H9 (cell line): ENCODE results near the gene PAK5. TPM values are rescaled to one million over a fixed set of nuclear protein-coding genes. Genes with fewer than 3 reads are reported as not detected.

ENCODE experiments used
- DNase-seq: peaks from one replicate; pipeline ENCODE4 v3.0.0-alpha.2; 2017
- H2AFZ ChIP-seq: one replicate; pipeline ENCODE4 v1.6.1; 2013; ENCODE audit warnings: mild to moderate bottlenecking, low read length, control low read depth, moderate library complexity
- H2AK5ac ChIP-seq: 2 replicates; pipeline ENCODE4 v1.6.1; 2013; ENCODE audit warnings: low read length, control low read depth, mixed read lengths; ENCODE audit not compliant: insufficient read length
- H2BK120ac ChIP-seq: one replicate; pipeline ENCODE4 v1.6.1; 2013; ENCODE audit warnings: low read depth, mild to moderate bottlenecking, low read length, control low read depth, inconsistent platforms; ENCODE audit not compliant: poor library complexity, severe bottlenecking
- H2BK12ac ChIP-seq: 2 replicates; pipeline ENCODE4 v1.6.1; 2013; ENCODE audit warnings: low read length, control low read depth, mixed read lengths, low read depth; ENCODE audit not compliant: insufficient read length
- H2BK15ac ChIP-seq: 2 replicates; pipeline ENCODE4 v1.6.1; 2013; ENCODE audit warnings: low read depth, low read length, control low read depth
- H2BK20ac ChIP-seq: one replicate; pipeline ENCODE4 v1.6.1; 2013; ENCODE audit warnings: low read depth, mild to moderate bottlenecking, low read length, control low read depth, inconsistent platforms; ENCODE audit not compliant: poor library complexity, severe bottlenecking
- H2BK5ac ChIP-seq: 2 replicates; pipeline ENCODE4 v1.6.1; 2013; ENCODE audit warnings: low read length, control low read depth, mixed read lengths; ENCODE audit not compliant: insufficient read length
- H3K14ac ChIP-seq: 2 replicates; pipeline ENCODE4 v1.6.1; 2013; ENCODE audit warnings: low read length, control low read depth; ENCODE audit not compliant: insufficient read depth
- H3K18ac ChIP-seq: 2 replicates; pipeline ENCODE4 v1.6.1; 2013; ENCODE audit warnings: low read depth, mild to moderate bottlenecking, mixed read lengths, low read length, control low read depth; ENCODE audit not compliant: insufficient read length
- H3K23ac ChIP-seq: 2 replicates; pipeline ENCODE4 v1.6.1; 2013; ENCODE audit warnings: low read length, control low read depth, mixed read lengths, low read depth; ENCODE audit not compliant: insufficient read length
- H3K23me2 ChIP-seq: 2 replicates; pipeline ENCODE4 v1.6.1; 2013; ENCODE audit warnings: low read depth, mild to moderate bottlenecking, mixed read lengths, low read length, control low read depth; ENCODE audit not compliant: insufficient read length, poor library complexity, severe bottlenecking
- H3K27ac ChIP-seq: 2 replicates; pipeline ENCODE4 v1.5.1; 2013; ENCODE audit warnings: low read length, control low read depth, mixed read lengths, low read depth; ENCODE audit not compliant: insufficient read length
- H3K27me3 ChIP-seq: 2 replicates; pipeline ENCODE4 v1.6.1; 2013; ENCODE audit warnings: low read length, control low read depth, inconsistent platforms; ENCODE audit not compliant: insufficient read depth
- H3K4ac ChIP-seq: 2 replicates; pipeline ENCODE4 v1.6.1; 2013; ENCODE audit warnings: low read depth, mild to moderate bottlenecking, control low read depth, inconsistent platforms, low read length, moderate library complexity
- H3K4me1 ChIP-seq: 2 replicates; pipeline ENCODE4 v1.6.1; 2013; ENCODE audit warnings: low read length, control low read depth, inconsistent platforms; ENCODE audit not compliant: insufficient read depth
- H3K4me2 ChIP-seq: 2 replicates; pipeline ENCODE4 v1.6.1; 2013; ENCODE audit warnings: low read length, control low read depth, mixed read lengths; ENCODE audit not compliant: insufficient read length, insufficient read depth
- H3K56ac ChIP-seq: 2 replicates; pipeline ENCODE4 v1.6.1; 2013; ENCODE audit warnings: low read depth, mild to moderate bottlenecking, mixed read lengths, low read length, control low read depth; ENCODE audit not compliant: insufficient read length
- H3K79me1 ChIP-seq: 2 replicates; pipeline ENCODE4 v1.6.1; 2013; ENCODE audit warnings: low read depth, mild to moderate bottlenecking, moderate library complexity, low read length, control low read depth, inconsistent platforms; ENCODE audit not compliant: insufficient read depth, poor library complexity, severe bottlenecking
- H3K79me2 ChIP-seq: 2 replicates; pipeline ENCODE4 v1.6.1; 2013; ENCODE audit warnings: low read length, control low read depth, inconsistent platforms; ENCODE audit not compliant: insufficient read depth
- H3K9ac ChIP-seq: 2 replicates; pipeline ENCODE4 v1.6.1; 2013; ENCODE audit warnings: low read length, control low read depth, mixed read lengths; ENCODE audit not compliant: insufficient read length; ENCODE audit errors: extremely low read depth
- H3K9me3 ChIP-seq: one replicate; pipeline ENCODE4 v1.6.1; 2013; ENCODE audit warnings: low read depth, low read length, inconsistent platforms; ENCODE audit not compliant: control insufficient read depth
- H3T11ph ChIP-seq: one replicate; pipeline ENCODE4 v1.6.1; 2013; ENCODE audit warnings: mild to moderate bottlenecking, low read length, control low read depth, inconsistent platforms
- H4K20me1 ChIP-seq: one replicate; pipeline ENCODE4 v1.6.1; 2013; ENCODE audit not compliant: control insufficient read depth, insufficient read length, insufficient read depth
- H4K5ac ChIP-seq: 2 replicates; pipeline ENCODE4 v1.6.1; 2013; ENCODE audit warnings: low read depth, mild to moderate bottlenecking, mixed read lengths, low read length, control low read depth; ENCODE audit not compliant: insufficient read length
- H4K8ac ChIP-seq: replicated peaks from 2 replicates; pipeline ENCODE4 v1.6.1; 2013; ENCODE audit warnings: low read length, control low read depth, mixed read lengths, low read depth; ENCODE audit not compliant: insufficient read length
- H4K91ac ChIP-seq: 2 replicates; pipeline ENCODE4 v1.6.1; 2013; ENCODE audit warnings: low read depth, mild to moderate bottlenecking, moderate library complexity, mixed read lengths, low read length, control low read depth; ENCODE audit not compliant: insufficient read length
- H3K27ac Mint-ChIP-seq, 3 experiments: 2 replicates in 2 of 3; 3 replicates in 1 of 3; pipeline ENCODE4 v1.8.0; 2020 to 2021; ENCODE audit warnings: mixed read lengths in 3 of 3, mild to moderate bottlenecking in 1 of 3, moderate library complexity in 1 of 3
- H3K27me3 Mint-ChIP-seq: 2 replicates; pipeline ENCODE4 v1.8.0; 2021; ENCODE audit warnings: low read depth, mild to moderate bottlenecking, moderate library complexity, mixed read lengths
- H3K36me3 Mint-ChIP-seq, 3 experiments: 2 replicates in 2 of 3; 3 replicates in 1 of 3; pipeline ENCODE4 v1.8.0; 2020 to 2021; ENCODE audit warnings: low read depth in 3 of 3, mixed read lengths in 3 of 3; ENCODE audit not compliant: insufficient read depth in 1 of 3
- H3K4me1 Mint-ChIP-seq, 2 experiments: 2 replicates each; pipeline ENCODE4 v1.8.0; 2020; ENCODE audit warnings: mixed read lengths in 2 of 2
- H3K4me3 Mint-ChIP-seq, 2 experiments: 2 replicates in 1 of 2; 3 replicates in 1 of 2; pipeline ENCODE4 v1.8.0; 2020 to 2021; ENCODE audit warnings: mild to moderate bottlenecking in 2 of 2, mixed read lengths in 2 of 2, moderate library complexity in 1 of 2
- H3K9me3 Mint-ChIP-seq, 2 experiments: 2 replicates in 1 of 2; 3 replicates in 1 of 2; pipeline ENCODE4 v1.8.0; 2020; ENCODE audit warnings: mild to moderate bottlenecking in 2 of 2, mixed read lengths in 2 of 2, moderate library complexity in 1 of 2
- WGBS: extraction: QIAGEN DNeasy Blood & Tissue Kit; methylation state at CpG from one replicate; pipeline ENCODE4 v1.1.7; 2013; ENCODE audit warnings: missing lambda C conversion rate, low lambda C conversion rate, mixed read lengths; ENCODE audit not compliant: insufficient read length; ENCODE audit errors: extremely low coverage; 5-methylcytosine and 5-hydroxymethylcytosine counted together
- total RNA-seq: library from RNA; stranded (reverse); gene quantifications from 2 replicates; pipeline ENCODE4 v1.2.1, GENCODE V29; 2021
- TF ChIP-seq, protein P1 (sequence below): fragments of 200-600 bp; sonication (generic); conservative IDR thresholded peaks from 3 replicates; pipeline ENCODE4 v1.8.0; 2021; ENCODE audit warnings: antibody characterized with exemption, mild to moderate bottlenecking

The PAK5 gene
- total RNA-seq, 1 experiment from 2014 or later, result 0.20 TPM

- no peak overlapping the region for H3K14ac ChIP-seq
- no peak overlapping the region for H3K18ac ChIP-seq
- H2BK15ac ChIP-seq, result no peak overlapping the region
- H3K56ac ChIP-seq, result no peak overlapping the region
- H3K9ac ChIP-seq, result no peak overlapping the region
- H2BK5ac ChIP-seq, result no peak overlapping the region
- H3K9me3 Mint-ChIP-seq, result peaks cover 3 to 6% of the 10 kb centered on the region in 2 experiments; a peak in 4 of 5 replicates
- H3K4me1 Mint-ChIP-seq, result peaks cover 5 to 8% of the 10 kb centered on the region in 2 experiments
- H3K4me3 Mint-ChIP-seq, result no peak overlapping the region
- no peak for DNase-seq
- no peak overlapping the region for H3K23ac ChIP-seq
- no peak overlapping the region for H2BK20ac ChIP-seq
- H3K4ac ChIP-seq, result no peak overlapping the region
- H2AK5ac ChIP-seq, result no peak overlapping the region
- H3K79me1 ChIP-seq, result no peaks in the 10 kb centered on the region
- H3T11ph ChIP-seq, result no peak overlapping the region
- no peak overlapping the region for H3K4me2 ChIP-seq
- no peak overlapping the region for H4K5ac ChIP-seq
- no peaks in the 10 kb centered on the region for H3K27me3 ChIP-seq
- H4K20me1 ChIP-seq, result no peaks in the 10 kb centered on the region
- H3K23me2 ChIP-seq, result no peaks in the 10 kb centered on the region
- no peak overlapping the region for H2AFZ ChIP-seq
- no peaks in the 10 kb centered on the region for H3K79me2 ChIP-seq
- no peak overlapping the region for H4K8ac ChIP-seq
- no CpG with 5 or more reads among the region's 1 CpG for WGBS
- no peak overlapping the region for H3K27ac Mint-ChIP-seq
- no peak overlapping the region for H2BK120ac ChIP-seq
- H4K91ac ChIP-seq, result no peak overlapping the region
- H3K9me3 ChIP-seq, result no peaks in the 10 kb centered on the region
- no peaks in the 10 kb centered on the region for H3K36me3 Mint-ChIP-seq
- H3K27ac ChIP-seq, result no peak overlapping the region
- TF ChIP-seq, protein P1, sequence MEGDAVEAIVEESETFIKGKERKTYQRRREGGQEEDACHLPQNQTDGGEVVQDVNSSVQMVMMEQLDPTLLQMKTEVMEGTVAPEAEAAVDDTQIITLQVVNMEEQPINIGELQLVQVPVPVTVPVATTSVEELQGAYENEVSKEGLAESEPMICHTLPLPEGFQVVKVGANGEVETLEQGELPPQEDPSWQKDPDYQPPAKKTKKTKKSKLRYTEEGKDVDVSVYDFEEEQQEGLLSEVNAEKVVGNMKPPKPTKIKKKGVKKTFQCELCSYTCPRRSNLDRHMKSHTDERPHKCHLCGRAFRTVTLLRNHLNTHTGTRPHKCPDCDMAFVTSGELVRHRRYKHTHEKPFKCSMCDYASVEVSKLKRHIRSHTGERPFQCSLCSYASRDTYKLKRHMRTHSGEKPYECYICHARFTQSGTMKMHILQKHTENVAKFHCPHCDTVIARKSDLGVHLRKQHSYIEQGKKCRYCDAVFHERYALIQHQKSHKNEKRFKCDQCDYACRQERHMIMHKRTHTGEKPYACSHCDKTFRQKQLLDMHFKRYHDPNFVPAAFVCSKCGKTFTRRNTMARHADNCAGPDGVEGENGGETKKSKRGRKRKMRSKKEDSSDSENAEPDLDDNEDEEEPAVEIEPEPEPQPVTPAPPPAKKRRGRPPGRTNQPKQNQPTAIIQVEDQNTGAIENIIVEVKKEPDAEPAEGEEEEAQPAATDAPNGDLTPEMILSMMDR, result no peak
- no peaks in the 10 kb centered on the region for H3K27me3 Mint-ChIP-seq
- no peaks in the 10 kb centered on the region for H3K4me1 ChIP-seq
- H2BK12ac ChIP-seq, result no peak overlapping the region
Observed at GRCh38 chr20:9595763-9596162, 243.1 kb downstream of the PAK5 start.
